CD4-positive, alpha-beta T cell treated with Interleukin-6 at 100 ng/mL for 8 hours (primary cell): ENCODE data around the gene UGT1A8.
"Not testable (repeated sequence)": the region's sequence is repeated elsewhere in the genome, so short reads cannot be mapped to it uniquely, and the experiment has no call there.

ENCODE experiments used
- DNase-seq: peaks from one replicate; pipeline ENCODE4 v3.0.0-alpha.2; 2020; ENCODE audit warnings: mixed read lengths, low spot score

UGT1A8 gene

GRCh38 chr2:233728723-233729301 lies 111.4 kb downstream of the UGT1A8 start, which contains the start of gene UGT1A3:
TSS of gene UGT1A3 (plus strand) at chr2:233729042. CDS start at chr2:233729127, 85 bp downstream.
- no peak for DNase-seq

- DNase-seq = not testable (repeated sequence)
These were observed 119.6 kb downstream of the UGT1A8 start for GRCh38 chr2:233736868-233737653.

- no peak for DNase-seq
These were observed 123.4 kb downstream of the UGT1A8 start for GRCh38 chr2:233740870-233741269.

- DNase-seq = no peak
These were observed 126.2 kb downstream of the UGT1A8 start for GRCh38 chr2:233743464-233744259.

GRCh38 chr2:233745073-233745755 lies 127.8 kb downstream of the UGT1A8 start:
- DNase-seq = no peak

- DNase-seq = not testable (repeated sequence)
These were observed 128.4 kb downstream of the UGT1A8 start for GRCh38 chr2:233745838-233746237.

- no peak for DNase-seq
These were observed 129.2 kb downstream of the UGT1A8 start for GRCh38 chr2:233746475-233747282.

- no peak for DNase-seq
These were observed 129.8 kb downstream of the UGT1A8 start for GRCh38 chr2:233747283-233747544.

- DNase-seq = not testable (repeated sequence)
These were observed 133.3 kb downstream of the UGT1A8 start for GRCh38 chr2:233750689-233751088.

- not testable (repeated sequence) for DNase-seq
These were observed 134.0 kb downstream of the UGT1A8 start for GRCh38 chr2:233751212-233752009.

GRCh38 chr2:233754872-233755611 lies 137.6 kb downstream of the UGT1A8 start:
- DNase-seq = no peak

- DNase-seq = no peak
These were observed 139.1 kb downstream of the UGT1A8 start for GRCh38 chr2:233756429-233757081.

- no peak for DNase-seq
These were observed 140.7 kb downstream of the UGT1A8 start for GRCh38 chr2:233758141-233758540.

- DNase-seq = no peak
These were observed 141.4 kb downstream of the UGT1A8 start for GRCh38 chr2:233758849-233759248.

- no peak for DNase-seq
These were observed 142.6 kb downstream of the UGT1A8 start, which contains the start of gene UGT1A1 for GRCh38 chr2:233760043-233760442. TSS of gene UGT1A1 (plus strand) at chr2:233760270. CDS start at chr2:233760288, 18 bp downstream.

GRCh38 chr2:233761040-233761769 lies 143.8 kb downstream of the UGT1A8 start:
- DNase-seq = no peak

GRCh38 chr2:233764264-233764663 lies 146.8 kb downstream of the UGT1A8 start:
- DNase-seq = no peak

- no peak for DNase-seq
These were observed 147.3 kb downstream of the UGT1A8 start for GRCh38 chr2:233764761-233765160.

- DNase-seq = no peak
These were observed 149.0 kb downstream of the UGT1A8 start for GRCh38 chr2:233766416-233766815.
